RWPE2 (cell line): ENCODE data around the gene ACKR3.

Experiments
- ATAC-seq: fragments of 200-7000 bp; cut with Tn5 transposase; 3 replicates; pipeline ENCODE4 v1.9.1; 2021; ENCODE audit warnings: low read depth
- DNase-seq: peaks from one replicate; pipeline ENCODE4 v3.0.0-alpha.2; 2020; ENCODE audit warnings: low spot score
- H3K27ac ChIP-seq: fragments of 450-650 bp; 2 replicates; pipeline ENCODE4 v1.5.1; 2017; ENCODE audit warnings: mild to moderate bottlenecking; ENCODE audit not compliant: poor library complexity, severe bottlenecking
- H3K27me3 ChIP-seq: fragments of 250-450 bp; sonication (Bioruptor Pico); 2 replicates; pipeline ENCODE4 v1.5.1; 2021; ENCODE audit warnings: mild to moderate bottlenecking, moderate library complexity; ENCODE audit not compliant: insufficient read depth, poor library complexity, severe bottlenecking
- H3K36me3 ChIP-seq: fragments of 250-450 bp; sonication (Bioruptor Pico); 2 replicates; pipeline ENCODE4 v1.5.1; 2020; ENCODE audit warnings: low read depth, mild to moderate bottlenecking, moderate library complexity
- H3K4me1 ChIP-seq: fragments of 250-450 bp; sonication (Bioruptor Pico); 2 replicates; pipeline ENCODE4 v1.5.1; 2021; ENCODE audit warnings: mild to moderate bottlenecking, moderate library complexity; ENCODE audit not compliant: insufficient read depth, poor library complexity, severe bottlenecking
- H3K4me3 ChIP-seq: fragments of 250-450 bp; sonication (Bioruptor Pico); 2 replicates; pipeline ENCODE4 v1.5.1; 2021; ENCODE audit warnings: mild to moderate bottlenecking, moderate library complexity; ENCODE audit not compliant: severe bottlenecking
- H3K9me3 ChIP-seq: fragments of 250-450 bp; sonication (Bioruptor Pico); 2 replicates; pipeline ENCODE4 v1.5.1; 2021; ENCODE audit warnings: mild to moderate bottlenecking, moderate library complexity; ENCODE audit not compliant: severe bottlenecking
- CTCF ChIP-seq: fragments of 450-650 bp; IDR thresholded peaks from one replicate; pipeline ENCODE4 v1.5.1; 2017; ENCODE audit warnings: mild to moderate bottlenecking, moderate library complexity; ENCODE audit not compliant: poor library complexity, severe bottlenecking

Gene ACKR3

GRCh38 chr2:236548179-236548921 is 21.3 kb upstream of the ACKR3 start:
- Histone ChIP-seq H3K9me3 (no peaks in the 10 kb centered on the region), H3K27ac (no peak overlapping the region), H3K4me3 (no peak overlapping the region), H3K36me3 (no peaks in the 10 kb centered on the region), H3K27me3 (no peaks in the 10 kb centered on the region), H3K4me1 (no peaks in the 10 kb centered on the region)
- ATAC-seq, result no peak
- no peak for DNase-seq
- no peak for TF ChIP-seq CTCF

- Histone ChIP-seq H3K36me3 (no peaks in the 10 kb centered on the region), H3K27ac (no peak overlapping the region), H3K27me3 (no peaks in the 10 kb centered on the region), H3K4me1 (no peaks in the 10 kb centered on the region), H3K4me3 (no peak overlapping the region), H3K9me3 (no peaks in the 10 kb centered on the region)
- no peak for ATAC-seq
- no peak for TF ChIP-seq CTCF
- DNase-seq, result no peak
Observed at GRCh38 chr2:236549165-236549564, 20.5 kb upstream of the ACKR3 start.

GRCh38 chr2:236550290-236550689 is 19.3 kb upstream of the ACKR3 start:
- ATAC-seq (no peak), DNase-seq (no peak)
- H3K27ac ChIP-seq, result no peak overlapping the region
- H3K4me1 ChIP-seq, result no peaks in the 10 kb centered on the region
- no peak overlapping the region for H3K4me3 ChIP-seq
- H3K36me3 ChIP-seq, result no peaks in the 10 kb centered on the region
- no peak for TF ChIP-seq CTCF
- no peaks in the 10 kb centered on the region for H3K27me3 ChIP-seq
- H3K9me3 ChIP-seq, result no peaks in the 10 kb centered on the region

GRCh38 chr2:236550701-236551465 is 18.7 kb upstream of the ACKR3 start:
- H3K4me3 ChIP-seq, result no peak overlapping the region
- ATAC-seq (no peak), DNase-seq (no peak)
- no peaks in the 10 kb centered on the region for H3K27me3 ChIP-seq
- no peak for TF ChIP-seq CTCF
- H3K27ac ChIP-seq, result no peak overlapping the region
- H3K36me3 ChIP-seq, result no peaks in the 10 kb centered on the region
- H3K9me3 ChIP-seq, result no peaks in the 10 kb centered on the region
- H3K4me1 ChIP-seq, result no peaks in the 10 kb centered on the region
